GM21367 (cell line): ENCODE results near the gene GRK5.
"Not testable (repeated sequence)": the region's sequence is repeated elsewhere in the genome, so short reads cannot be mapped to it uniquely, and the experiment has no call there.

ENCODE experiments used
- ATAC-seq: cut with Tn5 transposase; IDR thresholded peaks from one replicate; pipeline ENCODE4 v1.9.1; 2021; ENCODE audit not compliant: unreplicated experiment

Gene GRK5

GRCh38 chr10:119431773-119432135, 224.4 kb downstream of the GRK5 start:
- no peak for ATAC-seq

GRCh38 chr10:119434942-119435341, 227.6 kb downstream of the GRK5 start:
- not testable (repeated sequence) for ATAC-seq

GRCh38 chr10:119438717-119439116, 231.3 kb downstream of the GRK5 start:
- no peak for ATAC-seq

- no peak for ATAC-seq
Measured at GRCh38 chr10:119439922-119440321, 232.6 kb downstream of the GRK5 start.

GRCh38 chr10:119441151-119441821, 233.9 kb downstream of the GRK5 start:
- no peak for ATAC-seq

- no peak for ATAC-seq
Measured at GRCh38 chr10:119441921-119442757, 234.8 kb downstream of the GRK5 start.

GRCh38 chr10:119442758-119443060, 235.3 kb downstream of the GRK5 start:
- no peak for ATAC-seq

GRCh38 chr10:119443441-119443840, 236.1 kb downstream of the GRK5 start:
- ATAC-seq = no peak

- ATAC-seq = no peak
Measured at GRCh38 chr10:119443970-119444660, 236.7 kb downstream of the GRK5 start.

GRCh38 chr10:119444866-119445265, 237.5 kb downstream of the GRK5 start:
- no peak for ATAC-seq

GRCh38 chr10:119445311-119445934, 238.1 kb downstream of the GRK5 start:
- ATAC-seq = no peak

- no peak for ATAC-seq
Measured at GRCh38 chr10:119445935-119446317, 238.6 kb downstream of the GRK5 start.

- ATAC-seq = no peak
Measured at GRCh38 chr10:119446441-119447277, 239.3 kb downstream of the GRK5 start.

GRCh38 chr10:119447421-119447820, 240.1 kb downstream of the GRK5 start:
- ATAC-seq = no peak

GRCh38 chr10:119447823-119448546, 240.6 kb downstream of the GRK5 start:
- ATAC-seq = no peak

- ATAC-seq = no peak
Measured at GRCh38 chr10:119448628-119449584, 241.5 kb downstream of the GRK5 start.

GRCh38 chr10:119449760-119450461, 242.5 kb downstream of the GRK5 start:
- no peak for ATAC-seq

GRCh38 chr10:119450606-119451299, 243.4 kb downstream of the GRK5 start:
- ATAC-seq = no peak
